GM21528 (cell line): ENCODE data around the gene OR6J1.
A peak's percentile ranks its signal among the peaks of the same experiment; 100 is the strongest.
"Not testable (repeated sequence)": the region's sequence is repeated elsewhere in the genome, so short reads cannot be mapped to it uniquely, and the experiment has no call there.

Experiments used
- ATAC-seq: cut with Tn5 transposase; IDR thresholded peaks from one replicate; pipeline ENCODE4 v1.9.1; 2021; ENCODE audit warnings: mild to moderate bottlenecking, moderate library complexity; ENCODE audit not compliant: unreplicated experiment, low FRiP score

Gene OR6J1

DNA sequence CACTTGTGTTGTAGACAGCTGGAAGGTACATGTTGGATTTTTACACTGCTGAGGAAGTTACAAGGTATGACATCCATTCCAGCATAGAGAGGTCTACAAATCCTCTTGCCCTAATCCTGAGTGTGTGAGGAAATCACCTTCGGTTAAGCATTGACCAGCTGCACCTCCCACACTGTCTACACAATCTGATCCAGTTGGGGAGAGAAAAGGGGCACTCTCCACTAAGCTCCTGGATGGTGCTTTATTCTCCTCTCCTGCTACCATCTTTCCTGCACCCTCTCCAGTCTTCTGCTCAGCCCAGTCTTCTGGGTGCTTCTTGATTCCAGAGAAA, at the start of gene OR6J1:
OR6J1 (minus strand) TSS at position 48 of the 331 bp plus-strand sequence. CDS start 9,541 bp downstream, outside the sequence.
- ATAC-seq = no peak

DNA sequence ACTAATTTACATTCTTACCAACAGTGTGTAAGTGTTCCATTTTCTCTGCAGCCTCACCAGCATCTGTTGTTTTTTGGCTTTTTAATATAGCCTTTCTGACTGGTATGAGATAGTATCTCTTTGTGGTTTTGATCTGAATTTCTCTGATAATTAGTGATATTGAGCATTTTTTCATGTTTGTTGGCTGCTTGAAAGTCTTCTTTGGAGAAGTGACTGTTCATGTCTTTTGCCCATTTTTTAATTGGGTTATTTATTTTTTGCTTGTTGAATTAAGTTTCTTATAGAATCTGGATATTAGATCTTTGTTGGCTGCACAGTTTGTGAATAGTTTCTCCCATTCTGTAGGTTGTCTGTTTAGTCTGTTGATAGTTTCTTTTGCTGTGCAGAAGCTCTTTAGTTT, 48.0 kb upstream of the OR6J1 start:
- no peak for ATAC-seq

DNA sequence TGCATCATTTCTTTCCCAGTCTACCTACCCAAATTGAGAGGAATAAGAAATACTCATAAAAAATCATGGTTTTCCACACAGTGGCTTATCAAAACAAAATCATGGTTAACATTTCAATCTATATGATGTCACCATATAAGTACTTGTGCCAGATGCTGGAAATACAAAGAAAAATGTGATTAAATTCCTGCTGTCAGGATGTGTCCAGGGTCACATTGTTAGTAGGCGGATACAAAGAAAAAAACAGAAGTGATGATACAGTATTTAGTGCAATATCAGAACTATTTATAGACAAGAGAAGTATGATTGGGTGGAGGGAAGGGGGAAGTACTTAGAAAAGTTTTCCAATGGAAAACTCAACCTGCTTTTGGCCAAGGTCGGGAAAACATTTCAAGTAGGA, 47.0 kb upstream of the OR6J1 start:
- ATAC-seq = no peak

DNA sequence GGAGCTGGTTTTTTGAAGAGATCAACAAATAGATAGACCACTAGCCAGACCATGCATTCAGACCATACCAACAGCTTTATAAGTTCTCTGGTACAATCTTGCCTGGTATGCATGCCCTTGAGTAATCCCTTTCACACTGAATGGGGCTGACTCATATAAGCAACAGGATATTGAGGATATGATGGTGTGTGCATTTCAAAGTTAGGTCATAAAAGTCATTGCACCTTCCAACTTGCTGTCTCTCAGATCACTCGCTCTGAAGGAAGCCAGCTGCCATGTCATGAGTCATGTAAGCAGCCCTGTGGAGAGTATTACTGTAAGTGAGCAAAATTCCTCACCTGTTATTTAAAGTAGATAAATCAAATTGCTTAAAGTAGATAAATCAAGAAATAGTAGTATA, 45.0 kb upstream of the OR6J1 start:
- no peak for ATAC-seq

DNA sequence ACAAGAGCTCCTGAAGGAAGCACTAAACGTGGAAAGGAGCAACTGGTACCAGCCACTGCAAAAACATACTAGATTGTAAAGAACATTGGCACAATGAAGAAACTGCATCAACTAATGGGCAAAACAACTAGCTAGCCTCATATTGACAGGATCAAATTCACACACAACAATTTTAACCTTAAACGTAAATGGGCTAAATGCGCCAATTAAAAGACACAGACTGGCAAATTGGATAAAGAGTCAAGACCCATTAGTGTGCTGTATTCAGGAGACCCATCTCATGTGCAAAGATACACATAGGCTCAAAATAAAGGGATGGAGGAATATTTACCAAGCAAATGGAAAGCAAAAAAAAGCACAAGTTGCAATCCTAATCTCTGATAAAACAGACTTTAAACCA, 43.8 kb upstream of the OR6J1 start:
- ATAC-seq = not testable (repeated sequence)

DNA sequence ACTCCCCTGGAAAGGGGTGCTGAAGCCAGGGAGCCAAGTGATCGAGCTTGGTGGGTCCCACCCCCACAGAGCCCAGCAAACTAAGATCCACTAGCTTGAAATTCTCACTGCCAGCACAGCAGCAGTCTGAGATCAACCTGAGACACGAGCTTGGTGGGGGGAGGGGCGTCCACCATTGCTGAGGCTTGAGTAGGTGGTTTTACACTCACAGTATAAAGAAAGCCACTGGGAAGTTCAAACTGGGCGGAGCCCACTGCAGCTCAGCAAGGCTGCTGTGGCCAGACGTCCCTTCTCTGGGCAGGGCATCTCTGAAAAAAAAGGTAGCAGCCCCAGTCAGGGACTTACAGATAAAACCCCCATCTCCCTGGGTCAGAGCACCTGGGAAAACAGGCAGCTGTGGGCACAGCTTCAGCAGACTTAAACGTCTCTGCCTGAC, 42.0 kb upstream of the OR6J1 start:
- ATAC-seq = not testable (repeated sequence)

DNA sequence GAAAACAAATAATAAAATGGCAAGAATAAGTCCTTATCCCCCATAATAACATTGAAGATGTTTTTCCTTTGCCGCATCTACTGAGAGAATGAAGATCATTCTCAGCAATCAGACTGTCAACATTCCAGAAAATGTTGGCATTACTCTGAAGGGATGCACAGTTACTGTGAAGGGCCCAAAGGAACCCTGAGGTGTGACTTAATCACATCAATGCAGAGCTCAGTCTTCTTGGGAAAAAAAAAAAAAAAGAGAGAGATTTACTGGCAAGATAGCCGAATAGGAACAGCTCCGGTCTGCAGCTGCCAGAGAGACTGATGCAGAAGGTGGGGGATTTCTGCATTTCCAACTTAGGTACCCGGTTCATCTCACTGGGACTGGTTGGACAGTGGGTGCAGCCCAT, 41.3 kb upstream of the OR6J1 start:
- no peak for ATAC-seq

DNA sequence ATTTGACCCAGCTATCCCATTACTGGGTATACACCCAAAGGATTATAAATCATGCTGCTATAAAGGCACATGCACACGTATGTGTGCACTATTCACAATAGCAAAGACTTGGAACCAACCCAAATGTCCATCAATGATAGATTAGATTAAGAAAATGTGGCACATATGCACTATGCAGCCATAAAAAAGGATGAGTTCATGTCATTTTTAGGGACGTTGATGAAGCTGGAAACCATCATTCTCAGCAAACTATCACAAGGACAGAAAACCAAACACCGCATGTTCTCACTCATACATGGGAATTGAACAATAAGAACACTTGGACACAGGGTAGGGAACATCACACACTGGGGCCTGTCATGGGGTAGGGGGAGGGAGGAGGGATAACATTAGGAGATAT, 39.3 kb upstream of the OR6J1 start:
- ATAC-seq = not testable (repeated sequence)

DNA sequence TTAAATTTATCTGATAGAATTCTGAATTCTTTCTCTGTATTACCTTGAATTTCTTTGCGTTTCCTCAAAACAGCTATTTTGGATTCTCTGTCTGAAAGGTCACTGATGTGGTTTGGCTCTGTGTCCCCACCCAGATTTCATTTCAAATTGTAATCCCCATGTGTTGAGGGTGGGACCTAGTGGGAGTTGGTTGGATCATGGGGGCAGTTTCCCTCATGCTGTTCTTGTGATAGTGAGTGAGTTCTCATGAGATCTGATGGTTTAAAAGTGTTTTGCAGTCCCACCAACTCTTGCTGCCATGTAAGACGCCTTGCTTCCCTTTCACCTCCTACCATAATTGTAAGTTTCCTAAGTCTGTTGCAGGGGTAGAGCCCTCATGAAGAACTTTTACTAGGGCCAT, 34.1 kb upstream of the OR6J1 start:
- no peak for ATAC-seq

DNA sequence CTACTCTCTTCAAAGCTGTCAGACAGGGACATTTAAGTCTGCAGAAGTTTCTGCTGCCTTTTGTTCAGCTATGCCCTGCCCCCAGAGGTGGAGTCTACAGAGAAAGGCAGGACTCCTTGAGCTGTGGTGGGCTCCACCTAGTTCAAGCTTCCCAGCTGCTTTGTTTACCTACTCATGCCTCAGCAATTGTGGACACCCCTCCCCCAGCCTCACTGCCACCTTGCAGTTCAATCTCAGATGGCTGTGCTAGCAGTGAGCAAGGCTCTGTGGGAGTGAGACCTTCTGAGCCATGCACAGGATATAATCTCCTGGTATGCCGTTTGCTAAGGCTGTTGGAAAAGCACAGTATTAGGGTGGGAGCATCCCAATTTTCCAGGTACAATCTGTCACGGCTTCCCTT, 33.4 kb upstream of the OR6J1 start:
- ATAC-seq = not testable (repeated sequence)

DNA sequence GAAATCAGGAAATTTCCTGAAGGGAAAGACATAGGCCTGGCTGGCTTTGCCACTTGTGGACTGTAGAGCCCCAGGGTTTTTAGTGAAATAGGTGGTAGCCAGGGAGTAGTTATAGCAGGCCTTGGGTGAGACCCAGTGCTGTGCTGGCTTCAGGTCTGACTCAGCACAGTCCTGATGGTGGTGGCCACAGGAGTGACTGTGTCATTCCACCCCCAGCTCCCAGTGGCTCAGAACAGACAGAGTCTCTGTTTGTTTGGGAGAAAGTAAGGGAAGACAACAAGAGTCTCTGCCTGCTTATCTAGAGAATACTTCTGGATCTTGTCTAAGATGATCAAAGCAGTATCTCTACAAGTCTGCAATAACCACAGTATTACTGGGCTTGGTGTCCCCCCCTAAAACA, 27.5 kb upstream of the OR6J1 start:
- no peak for ATAC-seq

DNA sequence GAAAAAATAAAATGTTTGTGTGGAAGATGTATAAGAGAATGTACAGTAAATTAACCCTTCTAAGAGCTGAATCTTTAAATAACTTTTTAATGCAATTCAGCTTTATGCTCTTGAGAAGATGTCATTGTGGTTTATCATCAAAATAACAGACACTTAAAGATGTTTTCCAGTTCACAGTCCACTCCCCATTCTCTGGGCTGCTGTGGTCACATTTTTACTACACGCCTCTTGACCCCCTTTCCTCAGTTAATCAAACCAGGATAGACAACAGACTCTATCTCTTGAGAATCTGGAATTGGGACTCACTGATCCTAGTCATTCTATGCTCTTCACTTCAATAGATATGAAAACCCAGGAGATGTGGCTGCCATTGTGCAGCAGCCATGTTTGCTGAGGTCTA, 24.7 kb upstream of the OR6J1 start:
- ATAC-seq = no peak

DNA sequence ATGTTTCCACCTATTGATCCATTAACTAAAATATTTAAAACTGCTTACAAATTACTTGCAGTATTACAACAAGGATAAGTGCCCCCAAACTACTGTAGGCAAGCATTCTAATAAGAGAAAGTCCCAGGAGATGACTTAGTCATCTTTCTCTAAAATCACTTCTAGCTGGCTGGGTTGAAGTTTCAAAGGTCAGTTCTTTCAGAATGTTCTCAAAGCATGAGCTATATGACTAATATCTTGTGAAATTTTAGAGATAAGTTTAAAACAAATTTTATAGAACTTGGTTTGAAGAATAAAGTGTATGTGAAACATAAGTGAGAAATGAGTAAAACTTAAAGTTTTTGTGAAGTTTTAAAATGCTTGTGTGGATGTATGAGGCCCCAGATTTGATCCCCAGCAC, 24.3 kb upstream of the OR6J1 start:
- ATAC-seq = no peak

DNA sequence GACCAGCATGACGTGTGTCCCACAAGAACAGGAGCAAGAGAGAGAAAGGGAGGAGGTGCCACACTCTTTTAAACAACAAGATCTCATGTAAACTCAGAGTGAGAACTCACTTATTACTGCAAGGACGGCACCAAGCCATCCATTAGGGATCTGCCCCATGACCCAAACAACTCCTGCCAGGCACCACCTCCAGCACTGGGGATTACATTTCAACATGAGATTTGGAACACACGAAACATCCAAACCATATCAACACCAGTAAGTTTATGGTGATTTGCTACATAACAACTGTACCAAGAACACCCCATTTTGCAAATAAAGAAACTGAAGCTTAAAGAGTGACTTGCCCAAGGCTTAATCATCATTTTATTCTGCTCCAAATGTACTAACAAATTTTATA, 23.7 kb upstream of the OR6J1 start:
- no peak for ATAC-seq

DNA sequence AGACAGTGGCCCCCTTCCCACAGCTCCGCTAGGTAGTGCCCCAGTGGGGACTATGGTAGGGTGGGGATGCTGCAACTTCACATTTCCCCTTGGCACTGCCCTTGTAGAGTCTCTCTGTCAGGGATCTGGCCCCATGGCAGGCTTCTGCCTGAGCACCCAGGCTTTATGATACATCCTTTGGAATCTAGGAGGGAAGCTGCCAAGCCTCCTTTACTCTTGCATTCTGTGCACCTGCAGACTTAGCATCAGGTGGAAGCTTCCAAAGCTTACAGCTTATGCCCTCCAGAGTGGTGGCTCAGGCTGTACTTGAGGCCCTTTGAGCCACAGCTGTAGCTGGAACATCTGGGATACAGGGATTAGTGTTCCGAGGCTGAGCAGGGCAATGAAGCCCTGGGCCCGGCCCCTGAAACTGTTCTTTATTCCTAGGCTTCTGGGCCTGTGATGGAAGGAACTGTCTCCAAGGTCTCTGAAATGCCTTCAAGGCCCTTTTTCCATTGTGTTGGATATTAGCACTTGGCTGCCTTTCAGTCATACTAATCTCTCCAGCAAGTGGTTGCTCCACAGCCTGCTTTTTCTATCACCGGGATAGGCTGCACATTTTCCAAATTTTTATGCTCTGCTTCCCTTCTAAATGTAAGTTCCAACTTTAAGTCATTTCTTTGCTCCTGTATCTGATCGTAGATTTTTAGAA, 22.2 kb upstream of the OR6J1 start:
- no peak for ATAC-seq

DNA sequence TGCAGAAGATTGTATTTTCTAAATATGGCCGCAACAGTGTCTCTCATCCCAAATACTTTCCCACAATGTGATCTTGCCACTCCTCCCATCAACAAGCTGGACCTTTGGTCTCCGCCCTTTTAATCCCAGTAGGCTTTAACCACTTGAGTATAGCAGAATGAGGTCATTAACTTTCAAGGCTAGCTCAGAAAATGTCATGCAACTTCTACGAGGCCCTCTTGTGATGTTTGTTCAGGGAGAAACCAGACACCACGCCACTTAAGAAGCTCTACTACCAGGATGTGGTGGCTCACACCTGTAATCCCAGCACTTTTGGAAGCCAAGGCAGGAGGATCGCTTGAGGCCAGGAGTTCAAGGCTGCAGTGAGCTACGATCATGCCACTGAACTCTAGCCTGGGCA, 20.1 kb upstream of the OR6J1 start:
- ATAC-seq = no peak

DNA sequence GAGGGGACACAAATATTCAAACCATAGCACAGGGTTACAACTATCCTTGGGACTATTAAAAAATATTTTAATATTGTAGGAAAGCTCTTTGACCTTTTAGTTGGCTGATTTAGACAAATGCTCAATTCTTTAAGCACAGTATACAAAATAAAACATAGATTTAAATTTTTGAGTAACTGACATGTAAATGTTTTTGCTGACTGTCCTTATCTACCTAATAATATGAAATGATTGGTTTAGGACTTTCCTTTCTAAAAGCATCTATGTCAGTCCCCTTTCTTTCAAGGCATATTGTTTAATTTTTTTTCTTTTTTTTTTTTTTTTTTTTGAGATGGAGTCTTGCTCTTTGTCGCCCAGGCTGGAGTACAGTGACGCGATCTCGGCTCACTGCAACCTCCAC, 16.5 kb upstream of the OR6J1 start:
- no peak for ATAC-seq

DNA sequence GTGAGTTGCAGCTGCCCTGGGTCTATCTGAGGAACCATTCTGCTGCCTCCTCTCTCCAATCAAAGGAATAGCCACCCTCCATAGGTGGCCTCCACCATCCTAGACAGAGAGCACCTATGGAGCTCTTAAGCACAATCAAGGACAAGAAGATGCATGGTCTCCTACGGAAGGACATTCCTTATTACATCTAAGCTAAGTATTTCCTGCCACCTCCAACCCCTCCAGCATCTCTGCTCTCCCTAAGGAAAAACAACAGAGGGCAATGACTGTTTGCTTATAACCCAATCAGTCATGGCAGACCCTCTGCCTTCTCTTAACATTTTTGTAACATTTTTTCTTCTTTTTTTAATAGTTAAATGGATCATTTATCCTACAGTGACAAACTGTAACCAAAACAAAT, 14.8 kb upstream of the OR6J1 start:
- no peak for ATAC-seq

DNA sequence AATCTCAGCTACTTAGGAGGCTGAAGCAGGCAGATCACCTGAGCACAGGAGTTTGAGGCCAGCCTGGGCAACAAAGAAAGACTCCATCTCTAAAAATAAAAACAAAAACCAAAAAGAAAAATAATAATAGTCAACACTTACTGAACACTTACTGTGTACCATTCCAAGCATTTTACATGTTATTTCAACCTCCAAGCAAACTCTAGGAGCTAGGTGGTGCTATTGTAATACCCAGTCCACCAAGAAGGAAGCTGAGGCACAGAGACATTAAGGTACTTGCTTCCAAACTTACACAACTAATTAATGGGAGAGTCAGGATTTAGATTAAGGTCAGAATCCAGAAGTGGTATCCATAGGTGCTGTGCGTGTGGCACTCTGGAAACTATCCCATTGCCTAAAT, 13.7 kb upstream of the OR6J1 start:
- no peak for ATAC-seq

DNA sequence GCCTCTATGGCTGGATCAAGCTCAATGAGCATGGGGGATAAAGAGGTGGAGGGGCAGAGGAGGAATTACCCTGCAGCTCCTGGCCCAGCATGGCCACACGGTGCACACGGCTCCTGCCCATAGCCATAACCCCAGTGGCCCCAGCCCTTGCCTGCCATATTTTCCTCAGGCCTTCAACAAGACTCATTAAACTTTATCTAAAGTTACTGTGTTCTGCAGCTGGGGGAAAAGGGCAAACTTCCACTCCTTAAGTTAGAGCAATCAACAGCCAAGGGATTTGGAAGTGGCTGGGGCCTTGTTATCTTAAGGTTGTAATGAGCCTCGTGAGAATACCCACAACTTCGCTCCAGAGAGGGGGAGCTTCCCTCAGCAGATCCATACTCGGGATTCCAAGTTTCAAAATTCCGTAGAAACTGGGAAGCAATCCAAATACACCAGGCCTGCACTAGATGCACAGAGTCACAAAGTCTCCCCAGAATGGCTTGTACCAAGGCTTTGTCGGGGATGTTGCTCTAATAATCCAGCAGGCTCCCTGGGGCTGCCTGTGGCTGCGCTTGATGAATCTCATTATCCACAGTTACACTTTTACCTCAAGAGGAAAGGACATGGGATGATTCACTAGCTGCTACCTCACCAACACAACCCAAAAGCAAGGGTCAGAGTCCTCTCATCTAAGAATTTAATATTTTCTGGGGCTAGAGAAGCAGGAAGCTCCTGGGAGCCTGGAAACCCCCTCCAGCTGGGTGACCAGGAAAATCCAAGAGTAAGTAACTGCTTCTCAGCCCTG, 13.0 kb upstream of the OR6J1 start:
- no peak for ATAC-seq

DNA sequence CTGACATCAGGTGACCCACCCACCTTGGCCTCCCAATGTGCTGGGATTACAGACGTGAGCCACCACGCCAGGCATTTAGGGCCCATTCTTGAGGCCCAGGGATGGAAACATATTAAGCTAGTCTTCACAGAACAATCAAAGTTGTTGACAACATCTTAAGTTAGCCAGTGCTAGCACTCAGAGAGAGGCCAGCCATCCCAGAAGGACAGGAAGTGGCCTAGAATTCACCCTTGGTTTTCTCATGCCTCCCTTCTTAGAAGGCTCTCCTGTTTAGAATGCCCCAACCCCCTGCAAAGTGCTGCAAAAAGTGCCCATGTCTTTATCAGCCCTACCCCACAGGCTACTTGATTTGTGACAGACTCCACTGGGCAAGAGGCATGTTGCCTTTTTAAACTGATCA, 12.1 kb upstream of the OR6J1 start:
- no peak for ATAC-seq

DNA sequence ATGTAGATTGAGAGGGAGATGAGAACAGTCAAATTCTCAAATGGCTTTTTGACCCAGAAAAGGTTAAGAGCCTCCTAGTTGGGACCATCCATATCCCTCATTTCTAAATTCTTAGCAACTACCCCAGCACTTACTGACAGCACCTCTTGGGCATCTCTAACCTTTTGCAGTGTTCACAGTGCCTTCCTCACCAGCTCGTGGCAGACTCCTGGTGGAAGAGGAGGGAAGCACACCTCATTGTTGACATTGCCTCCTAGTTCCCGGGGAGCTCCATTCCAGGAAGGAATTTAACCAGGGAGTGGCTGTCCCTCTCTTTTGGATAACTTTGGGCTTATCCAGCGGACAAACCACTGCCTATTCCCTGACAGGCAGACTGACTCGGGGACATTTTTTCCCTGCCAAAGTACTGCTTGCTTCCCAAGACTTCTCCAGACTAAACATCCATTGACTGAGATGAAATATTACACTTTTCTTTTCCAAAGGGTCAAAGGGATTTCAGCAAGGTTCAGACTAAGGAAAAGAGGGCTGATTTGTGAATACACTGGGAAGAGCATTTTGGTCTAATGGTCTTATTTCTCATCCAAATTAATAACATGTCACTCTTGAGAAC, 9.0 kb upstream of the OR6J1 start:
- ATAC-seq = peak; percentile 58
